ENCODE results near the gene CHEK1. TPM values are rescaled to one million over a fixed set of nuclear protein-coding genes. Genes with fewer than 3 reads are reported as not detected.

Gene CHEK1
- total and polyA plus RNA-seq, 2 donors from 2014 or later = 4.6 to 4.9 TPM

- Histone ChIP-seq H3K4me3 (ENCODE audit: low read length in 3 of 3) (no peak within 1 kb of the TSS), H3K27ac (ENCODE audit: low read depth in 2 of 2, low read length in 2 of 2) (no peak within 1 kb of the TSS), H3K36me3 (ENCODE audit: control insufficient read depth in 2 of 3, insufficient read depth in 3 of 3, low read length in 3 of 3) (peaks cover 0 to 2% (median 0%) of the 10 kb centered on the region in 3 donors), H3K4me1 (ENCODE audit: control insufficient read depth in 2 of 3, insufficient read depth in 2 of 3, low read depth in 1 of 3, low read length in 3 of 3) (no peaks in the 10 kb centered on the region), H3K9me3 (ENCODE audit: control insufficient read depth in 2 of 3, insufficient read depth in 1 of 3, low read length in 3 of 3) (no peaks in the 10 kb centered on the region), H3K27me3 (ENCODE audit: control insufficient read depth, insufficient read depth, low read length) (no peaks in the 10 kb centered on the region), H3K9ac (ENCODE audit: low read length in 3 of 3) (no peak within 1 kb of the TSS)
- FAIRE-seq = no peak
- no peak for TF ChIP-seq CTCF (IDR thresholded peaks at IDR 0.05; ENCODE audit: borderline replicate concordance, extremely low read depth, insufficient read depth)
- no peak for DNase-seq
- intact Hi-C loops (cut with DNase I) = no loop called here
Measured at GRCh38 chr11:125680747-125681146, 55.8 kb downstream of the CHEK1 start, which contains the start of gene ACRV1. ACRV1 (minus strand) TSS chr11:125680847; CDS start chr11:125680780, 67 bp downstream.

GRCh38 chr11:125685228-125685627, 60.3 kb downstream of the CHEK1 start:
- Histone ChIP-seq H3K4me1 (ENCODE audit: control insufficient read depth in 2 of 3, insufficient read depth in 2 of 3, low read depth in 1 of 3, low read length in 3 of 3) (no peaks in the 10 kb centered on the region), H3K9me3 (ENCODE audit: control insufficient read depth in 2 of 3, insufficient read depth in 1 of 3, low read length in 3 of 3) (no peaks in the 10 kb centered on the region), H3K9ac (ENCODE audit: low read length in 3 of 3) (no peak overlapping the region), H3K27ac (ENCODE audit: low read depth in 2 of 2, low read length in 2 of 2) (no peak overlapping the region), H3K4me3 (ENCODE audit: low read length in 3 of 3) (no peak overlapping the region), H3K36me3 (ENCODE audit: control insufficient read depth in 2 of 3, insufficient read depth in 3 of 3, low read length in 3 of 3) (no peaks in the 10 kb centered on the region), H3K27me3 (ENCODE audit: control insufficient read depth, insufficient read depth, low read length) (no peaks in the 10 kb centered on the region)
- TF ChIP-seq CTCF (IDR thresholded peaks at IDR 0.05; ENCODE audit: borderline replicate concordance, extremely low read depth, insufficient read depth) = no peak
- FAIRE-seq = no peak
- intact Hi-C loops (cut with DNase I) = no loop called here
- DNase-seq = no peak

- DNase-seq (no peak), FAIRE-seq (no peak)
- H3K27me3 ChIP-seq (ENCODE audit: control insufficient read depth, insufficient read depth, low read length) = no peaks in the 10 kb centered on the region
- no peak for TF ChIP-seq CTCF (IDR thresholded peaks at IDR 0.05; ENCODE audit: borderline replicate concordance, extremely low read depth, insufficient read depth)
- H3K9me3 ChIP-seq (ENCODE audit: control insufficient read depth in 2 of 3, insufficient read depth in 1 of 3, low read length in 3 of 3) = no peaks in the 10 kb centered on the region
- no peak overlapping the region for H3K4me3 ChIP-seq (ENCODE audit: low read length in 3 of 3)
- intact Hi-C loops (cut with DNase I) = no loop called here
- H3K4me1 ChIP-seq (ENCODE audit: control insufficient read depth in 2 of 3, insufficient read depth in 2 of 3, low read depth in 1 of 3, low read length in 3 of 3) = no peaks in the 10 kb centered on the region
- H3K36me3 ChIP-seq (ENCODE audit: control insufficient read depth in 2 of 3, insufficient read depth in 3 of 3, low read length in 3 of 3) = no peaks in the 10 kb centered on the region
- H3K9ac ChIP-seq (ENCODE audit: low read length in 3 of 3) = no peak overlapping the region
- H3K27ac ChIP-seq (ENCODE audit: low read depth in 2 of 2, low read length in 2 of 2) = no peak overlapping the region
Measured at GRCh38 chr11:125688066-125688465, 63.1 kb downstream of the CHEK1 start.

- H3K9me3 ChIP-seq (ENCODE audit: control insufficient read depth in 2 of 3, insufficient read depth in 1 of 3, low read length in 3 of 3) = no peaks in the 10 kb centered on the region
- H3K36me3 ChIP-seq (ENCODE audit: control insufficient read depth in 2 of 3, insufficient read depth in 3 of 3, low read length in 3 of 3) = no peaks in the 10 kb centered on the region
- no peaks in the 10 kb centered on the region for H3K27me3 ChIP-seq (ENCODE audit: control insufficient read depth, insufficient read depth, low read length)
- H3K27ac ChIP-seq (ENCODE audit: low read depth in 2 of 2, low read length in 2 of 2) = no peak overlapping the region
- FAIRE-seq (no peak), DNase-seq (no peak)
- H3K4me3 ChIP-seq (ENCODE audit: low read length in 3 of 3) = no peak overlapping the region
- intact Hi-C loops (cut with DNase I) = no loop called here
- no peak overlapping the region for H3K9ac ChIP-seq (ENCODE audit: low read length in 3 of 3)
- H3K4me1 ChIP-seq (ENCODE audit: control insufficient read depth in 2 of 3, insufficient read depth in 2 of 3, low read depth in 1 of 3, low read length in 3 of 3) = no peaks in the 10 kb centered on the region
- TF ChIP-seq CTCF (IDR thresholded peaks at IDR 0.05; ENCODE audit: borderline replicate concordance, extremely low read depth, insufficient read depth) = no peak
Measured at GRCh38 chr11:125688632-125689031, 63.7 kb downstream of the CHEK1 start.

Measured in kidney (tissue), 14 donors.